Measurements from ENCODE around the gene TRDMT1.

Gene TRDMT1

GRCh38 chr10:17199351-17199804 is 2.1 kb downstream of the TRDMT1 start:
- no peaks in the 10 kb centered on the region for H3K36me3 ChIP-seq (ENCODE audit: low read depth)
- H3K4me3 ChIP-seq (ENCODE audit: severe bottlenecking) = peak overlapping the region; percentile 61
- H3K4me1 ChIP-seq (ENCODE audit: insufficient read depth, poor library complexity, severe bottlenecking) = peaks cover 12% of the 10 kb centered on the region
- H3K27me3 ChIP-seq (ENCODE audit: insufficient read depth, poor library complexity, severe bottlenecking) = no peaks in the 10 kb centered on the region
- peak overlapping the region; percentile 59 for H3K27ac ChIP-seq (ENCODE audit: poor library complexity, severe bottlenecking)
- no peak for TF ChIP-seq CTCF (IDR thresholded peaks at IDR 0.05; ENCODE audit: poor library complexity, severe bottlenecking)
- no peak for DNase-seq (ENCODE audit: low spot score)
- no peaks in the 10 kb centered on the region for H3K9me3 ChIP-seq (ENCODE audit: severe bottlenecking)
- ATAC-seq (ENCODE audit: low read depth) = no peak

- no peak for TF ChIP-seq CTCF (IDR thresholded peaks at IDR 0.05; ENCODE audit: poor library complexity, severe bottlenecking)
- Histone ChIP-seq H3K36me3 (ENCODE audit: low read depth) (no peaks in the 10 kb centered on the region), H3K27me3 (ENCODE audit: insufficient read depth, poor library complexity, severe bottlenecking) (no peaks in the 10 kb centered on the region), H3K27ac (ENCODE audit: poor library complexity, severe bottlenecking) (no peak overlapping the region), H3K4me3 (ENCODE audit: severe bottlenecking) (no peak overlapping the region), H3K4me1 (ENCODE audit: insufficient read depth, poor library complexity, severe bottlenecking) (peaks cover 12% of the 10 kb centered on the region), H3K9me3 (ENCODE audit: severe bottlenecking) (no peaks in the 10 kb centered on the region)
- DNase-seq (ENCODE audit: low spot score) = no peak
- ATAC-seq (ENCODE audit: low read depth) = no peak
Measured at GRCh38 chr10:17196573-17196972, 4.9 kb downstream of the TRDMT1 start.

- ATAC-seq (ENCODE audit: low read depth) = no peak
Measured at GRCh38 chr10:17196045-17196444, 5.4 kb downstream of the TRDMT1 start.

GRCh38 chr10:17195083-17195482 is 6.4 kb downstream of the TRDMT1 start:
- peaks cover 6% of the 10 kb centered on the region for H3K4me1 ChIP-seq (ENCODE audit: insufficient read depth, poor library complexity, severe bottlenecking)
- H3K9me3 ChIP-seq (ENCODE audit: severe bottlenecking) = no peaks in the 10 kb centered on the region
- ATAC-seq (ENCODE audit: low read depth) = no peak
- TF ChIP-seq CTCF (IDR thresholded peaks at IDR 0.05; ENCODE audit: poor library complexity, severe bottlenecking) = no peak
- no peaks in the 10 kb centered on the region for H3K36me3 ChIP-seq (ENCODE audit: low read depth)
- no peak for DNase-seq (ENCODE audit: low spot score)
- H3K27ac ChIP-seq (ENCODE audit: poor library complexity, severe bottlenecking) = no peak overlapping the region
- no peak overlapping the region for H3K4me3 ChIP-seq (ENCODE audit: severe bottlenecking)
- no peaks in the 10 kb centered on the region for H3K27me3 ChIP-seq (ENCODE audit: insufficient read depth, poor library complexity, severe bottlenecking)

More at GRCh38 chr10:17196045-17196444, 5.4 kb downstream of the TRDMT1 start:
- Histone ChIP-seq H3K27me3 (ENCODE audit: insufficient read depth, poor library complexity, severe bottlenecking) (no peaks in the 10 kb centered on the region), H3K4me3 (ENCODE audit: severe bottlenecking) (no peak overlapping the region), H3K4me1 (ENCODE audit: insufficient read depth, poor library complexity, severe bottlenecking) (peaks cover 12% of the 10 kb centered on the region), H3K27ac (ENCODE audit: poor library complexity, severe bottlenecking) (no peak overlapping the region), H3K36me3 (ENCODE audit: low read depth) (no peaks in the 10 kb centered on the region), H3K9me3 (ENCODE audit: severe bottlenecking) (no peaks in the 10 kb centered on the region)
- no peak for DNase-seq (ENCODE audit: low spot score)
- no peak for TF ChIP-seq CTCF (IDR thresholded peaks at IDR 0.05; ENCODE audit: poor library complexity, severe bottlenecking)

GRCh38 chr10:17190602-17191001 is 10.9 kb downstream of the TRDMT1 start:
- TF ChIP-seq CTCF (IDR thresholded peaks at IDR 0.05; ENCODE audit: poor library complexity, severe bottlenecking) = no peak
- Histone ChIP-seq H3K4me3 (ENCODE audit: severe bottlenecking) (no peak overlapping the region), H3K4me1 (ENCODE audit: insufficient read depth, poor library complexity, severe bottlenecking) (no peaks in the 10 kb centered on the region), H3K36me3 (ENCODE audit: low read depth) (no peaks in the 10 kb centered on the region), H3K27ac (ENCODE audit: poor library complexity, severe bottlenecking) (no peak overlapping the region), H3K27me3 (ENCODE audit: insufficient read depth, poor library complexity, severe bottlenecking) (no peaks in the 10 kb centered on the region), H3K9me3 (ENCODE audit: severe bottlenecking) (no peaks in the 10 kb centered on the region)
- DNase-seq (ENCODE audit: low spot score) = no peak
- no peak for ATAC-seq (ENCODE audit: low read depth)
